GM19193 (cell line): ENCODE results near the gene ARRB2.

Experiments used
- POLR2A ChIP-seq: IDR thresholded peaks from 4 replicates; pipeline ENCODE4 v1.6.1; 2011; ENCODE audit not compliant: insufficient read depth, insufficient read length; ENCODE audit errors: extremely low read depth

Gene ARRB2

GRCh38 chr17:4690745-4691144 lies 19.7 kb upstream of the ARRB2 start:
- TF ChIP-seq POLR2A = no peak

DNA sequence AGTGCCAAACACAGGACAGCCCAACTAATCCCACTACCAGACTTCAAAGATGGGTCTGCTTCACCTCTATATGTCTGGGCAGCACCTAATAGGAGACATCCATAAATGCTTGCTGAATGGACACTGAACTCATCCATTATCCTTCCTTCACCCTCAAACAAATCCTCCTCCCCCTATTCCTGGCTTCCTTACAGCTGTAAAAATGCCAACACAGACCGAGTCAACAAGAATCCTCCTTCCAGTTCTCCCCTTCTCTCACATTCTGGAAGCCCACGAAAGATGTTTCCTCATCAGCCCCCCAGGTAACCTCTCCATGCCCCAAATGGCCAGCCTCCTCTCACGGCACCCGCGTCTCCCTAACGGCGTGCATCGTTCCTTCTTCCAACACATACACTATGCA lies 18.7 kb upstream of the ARRB2 start:
- no peak for TF ChIP-seq POLR2A

GRCh38 chr17:4693416-4693815 lies 17.0 kb upstream of the ARRB2 start:
- TF ChIP-seq POLR2A = no peak

DNA sequence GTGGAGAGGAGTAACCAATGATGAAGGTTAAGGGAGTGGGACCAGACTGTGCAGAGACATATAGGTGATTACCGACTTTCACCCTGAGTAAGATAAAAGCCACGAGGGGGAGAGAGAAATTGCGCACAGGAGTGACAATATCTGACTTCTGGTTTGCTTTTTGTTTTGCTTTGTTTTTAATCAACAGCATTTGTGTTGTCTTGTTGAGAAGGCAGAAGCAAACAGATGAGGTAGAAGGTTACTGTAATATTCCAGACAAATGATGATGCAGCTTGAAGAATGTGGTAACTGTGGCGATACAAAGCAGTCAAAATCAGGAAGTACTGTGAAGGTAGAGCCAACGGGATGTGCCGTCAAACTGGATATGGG lies 14.0 kb upstream of the ARRB2 start:
- no peak for TF ChIP-seq POLR2A

GRCh38 chr17:4701116-4701515 lies 9.3 kb upstream of the ARRB2 start:
- TF ChIP-seq POLR2A = no peak

DNA sequence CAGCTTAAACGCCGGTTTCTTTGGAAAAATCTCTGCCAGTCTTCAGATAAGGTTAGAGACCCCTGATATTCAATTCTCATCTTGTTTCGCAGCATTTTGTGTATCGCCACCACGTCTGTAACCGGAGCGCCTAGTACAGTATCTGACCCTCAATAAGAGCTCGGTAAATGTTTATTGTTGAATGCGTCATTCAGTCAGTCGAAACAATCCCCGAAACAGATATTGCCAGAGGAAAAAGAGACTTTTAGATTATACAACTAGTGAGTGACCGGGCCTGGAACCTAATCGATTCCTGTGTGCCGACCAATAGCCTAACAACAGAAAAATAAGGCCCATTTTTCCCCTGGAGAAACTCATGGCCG lies 7.1 kb upstream of the ARRB2 start:
- TF ChIP-seq POLR2A = no peak

- TF ChIP-seq POLR2A = no peak
Measured at GRCh38 chr17:4704991-4705390, 5.4 kb upstream of the ARRB2 start.

- TF ChIP-seq POLR2A = no peak
Measured at GRCh38 chr17:4706121-4706520, 4.3 kb upstream of the ARRB2 start.

DNA sequence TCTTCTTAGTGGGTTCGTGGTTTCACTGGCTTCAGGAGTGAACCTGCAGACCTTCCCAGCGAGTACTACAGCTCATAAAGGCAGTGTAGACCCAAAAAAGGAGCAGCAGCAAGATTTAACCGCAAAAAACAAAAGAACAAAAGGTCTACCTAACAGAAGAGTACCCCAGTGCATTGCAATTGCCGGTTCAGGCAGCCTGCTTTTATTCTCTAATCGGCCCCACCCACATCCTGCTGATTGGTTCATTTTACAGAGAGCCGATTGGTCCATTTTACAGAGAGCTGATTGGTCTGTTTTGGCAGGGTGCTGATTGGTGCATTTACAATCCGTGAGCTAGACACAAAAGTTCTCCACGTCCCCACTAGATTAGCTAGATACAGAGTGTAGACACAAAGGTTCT lies 2.0 kb upstream of the ARRB2 start:
- no peak for TF ChIP-seq POLR2A

- no peak for TF ChIP-seq POLR2A
Measured at GRCh38 chr17:4710693-4711634, 532 bp downstream of the ARRB2 start.

- TF ChIP-seq POLR2A = no peak
Measured at GRCh38 chr17:4711661-4712181, 1.3 kb downstream of the ARRB2 start.

DNA sequence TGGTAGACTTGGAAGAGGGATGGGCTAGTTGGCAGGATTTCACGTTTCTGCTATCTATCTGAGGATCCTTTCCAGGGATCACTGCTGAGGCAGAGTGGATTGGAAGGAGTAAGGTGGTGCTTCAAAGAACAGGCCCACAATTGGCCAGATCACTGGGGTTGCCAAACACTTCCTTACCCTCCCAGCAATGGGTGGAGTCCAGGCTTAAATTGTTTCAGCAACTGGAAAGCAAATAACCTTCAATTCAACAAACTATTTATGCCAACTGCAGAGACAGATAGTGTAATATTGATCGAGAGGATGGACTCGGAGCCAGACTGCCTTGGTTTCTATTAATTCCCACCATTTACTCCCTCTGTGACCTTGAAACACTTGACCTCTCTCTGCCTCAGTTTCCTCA lies 2.1 kb downstream of the ARRB2 start:
- TF ChIP-seq POLR2A = no peak

- no peak for TF ChIP-seq POLR2A
Measured at GRCh38 chr17:4715063-4715744, 4.8 kb downstream of the ARRB2 start.

- no peak for TF ChIP-seq POLR2A
Measured at GRCh38 chr17:4716081-4716480, 5.6 kb downstream of the ARRB2 start.

DNA sequence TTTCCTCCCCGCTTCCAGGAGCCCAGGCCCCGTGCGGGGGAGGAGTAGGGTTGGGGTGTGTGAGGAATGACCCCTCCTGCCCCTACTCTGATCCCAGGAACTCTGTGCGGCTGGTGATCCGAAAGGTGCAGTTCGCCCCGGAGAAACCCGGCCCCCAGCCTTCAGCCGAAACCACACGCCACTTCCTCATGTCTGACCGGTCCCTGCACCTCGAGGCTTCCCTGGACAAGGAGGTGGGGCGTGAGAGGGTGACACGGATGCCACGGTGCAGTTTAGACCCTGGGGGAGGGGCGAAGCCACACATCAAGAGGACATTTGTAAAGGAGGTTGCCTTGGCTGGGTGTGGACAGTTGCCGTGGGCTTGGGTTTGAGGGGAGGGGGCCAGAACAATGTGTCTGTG lies 7.4 kb downstream of the ARRB2 start:
- no peak for TF ChIP-seq POLR2A

- TF ChIP-seq POLR2A = no peak
Measured at GRCh38 chr17:4718276-4718675, 7.8 kb downstream of the ARRB2 start.
